BJ (cell line): ENCODE results near the gene LCE4A. TPM values are rescaled to one million over a fixed set of nuclear protein-coding genes. Genes with fewer than 3 reads are reported as not detected.
"Not testable (repeated sequence)": the region's sequence is repeated elsewhere in the genome, so short reads cannot be mapped to it uniquely, and the experiment has no call there.

Experiments used
- CTCF ChIA-PET: fragments of 350-600 bp; formaldehyde crosslinking; extraction: SDS; loops from one replicate; lab custom pipeline; 2021; ENCODE audit warnings: antibody characterized with exemption, inconsistent platforms; lab: Yijun Ruan, JAX
- POLR2A ChIA-PET: fragments of 300-600 bp; sonication (Branson Sonifier 250); formaldehyde crosslinking; extraction: SDS; loops from one replicate; lab custom pipeline; 2021; ENCODE audit warnings: antibody characterized with exemption; lab: Charles Lee
- DNase-seq: peaks from one replicate; pipeline ENCODE4 v3.0.0-alpha.2; 2011; ENCODE audit warnings: low read depth
- H3K27me3 ChIP-seq: 2 replicates; pipeline ENCODE4 v1.6.0; 2011; ENCODE audit warnings: low read length; ENCODE audit not compliant: control insufficient read depth, insufficient read depth
- H3K36me3 ChIP-seq: 2 replicates; pipeline ENCODE4 v1.5.1; 2011; ENCODE audit warnings: low read length; ENCODE audit not compliant: control insufficient read depth, insufficient read depth
- H3K4me3 ChIP-seq: 2 replicates; pipeline ENCODE4 v1.5.1; 2011; ENCODE audit warnings: low read depth, mild to moderate bottlenecking, control low read depth, low read length
- polyA plus RNA-seq: library from polyadenylated mRNA; depleted of rRNA; stranded (reverse); fragments of >200 nt; gene quantifications from 2 replicates; pipeline ENCODE4 v1.2.3, GENCODE V29; 2011
- TF ChIP-seq, protein P1 (sequence below): IDR thresholded peaks from 2 replicates; pipeline ENCODE4 v1.5.1; 2011; ENCODE audit warnings: low read depth, mild to moderate bottlenecking, control low read depth, inconsistent platforms, low read length, moderate library complexity; ENCODE audit not compliant: insufficient read depth

Gene LCE4A
- polyA plus RNA-seq, 1 experiment: not detected

DNA sequence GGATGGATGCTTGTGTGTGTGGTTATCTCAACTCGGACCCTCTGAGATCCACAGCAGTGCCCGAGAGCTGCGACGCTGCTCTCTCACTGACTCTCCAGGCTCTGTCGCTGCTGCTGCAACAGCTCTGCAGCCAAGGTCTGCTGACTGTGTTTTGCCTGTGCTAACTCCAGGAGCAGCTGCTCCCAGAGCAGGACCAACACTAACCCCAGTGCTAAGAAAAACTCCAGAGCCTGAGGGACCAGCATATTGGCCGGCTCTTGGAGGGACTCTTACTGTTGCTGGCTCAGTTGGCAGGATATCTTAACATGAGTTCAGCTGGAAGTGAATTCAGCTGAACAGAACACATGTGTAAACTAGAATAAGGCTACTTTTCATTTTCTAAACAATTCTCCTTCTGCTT lies 28.5 kb upstream of the LCE4A start:
- Histone ChIP-seq H3K27me3 (no peaks in the 10 kb centered on the region), H3K4me3 (no peak overlapping the region), H3K36me3 (no peaks in the 10 kb centered on the region)
- TF ChIP-seq, protein P1, sequence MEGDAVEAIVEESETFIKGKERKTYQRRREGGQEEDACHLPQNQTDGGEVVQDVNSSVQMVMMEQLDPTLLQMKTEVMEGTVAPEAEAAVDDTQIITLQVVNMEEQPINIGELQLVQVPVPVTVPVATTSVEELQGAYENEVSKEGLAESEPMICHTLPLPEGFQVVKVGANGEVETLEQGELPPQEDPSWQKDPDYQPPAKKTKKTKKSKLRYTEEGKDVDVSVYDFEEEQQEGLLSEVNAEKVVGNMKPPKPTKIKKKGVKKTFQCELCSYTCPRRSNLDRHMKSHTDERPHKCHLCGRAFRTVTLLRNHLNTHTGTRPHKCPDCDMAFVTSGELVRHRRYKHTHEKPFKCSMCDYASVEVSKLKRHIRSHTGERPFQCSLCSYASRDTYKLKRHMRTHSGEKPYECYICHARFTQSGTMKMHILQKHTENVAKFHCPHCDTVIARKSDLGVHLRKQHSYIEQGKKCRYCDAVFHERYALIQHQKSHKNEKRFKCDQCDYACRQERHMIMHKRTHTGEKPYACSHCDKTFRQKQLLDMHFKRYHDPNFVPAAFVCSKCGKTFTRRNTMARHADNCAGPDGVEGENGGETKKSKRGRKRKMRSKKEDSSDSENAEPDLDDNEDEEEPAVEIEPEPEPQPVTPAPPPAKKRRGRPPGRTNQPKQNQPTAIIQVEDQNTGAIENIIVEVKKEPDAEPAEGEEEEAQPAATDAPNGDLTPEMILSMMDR: no peak
- ChIA-PET CTCF (no interaction called here), POLR2A (no interaction called here)
- DNase-seq: no peak

DNA sequence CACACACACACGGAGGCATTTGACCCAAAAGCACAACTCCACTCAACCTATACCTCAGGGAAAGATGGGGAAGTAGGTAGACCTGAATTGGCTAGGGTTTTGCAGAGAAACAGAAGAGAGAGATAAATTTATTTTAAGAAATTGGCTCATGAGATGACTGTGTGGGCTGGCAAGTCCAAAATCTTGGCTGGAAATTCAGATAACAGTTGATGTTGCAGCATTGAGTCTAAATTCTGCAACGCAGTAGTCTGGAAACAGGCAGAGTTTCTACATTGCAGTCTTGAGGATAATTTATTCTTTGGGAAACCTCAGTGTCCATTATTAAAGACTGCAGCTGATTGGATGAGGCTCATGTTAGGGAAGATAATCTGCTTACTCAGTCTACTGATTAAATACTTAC lies 26.3 kb upstream of the LCE4A start:
- TF ChIP-seq, protein P1: no peak
- POLR2A ChIA-PET: no interaction called here
- CTCF ChIA-PET: no interaction called here
- H3K27me3 ChIP-seq: no peaks in the 10 kb centered on the region
- DNase-seq: no peak
- no peak overlapping the region for H3K4me3 ChIP-seq
- H3K36me3 ChIP-seq: no peaks in the 10 kb centered on the region

DNA sequence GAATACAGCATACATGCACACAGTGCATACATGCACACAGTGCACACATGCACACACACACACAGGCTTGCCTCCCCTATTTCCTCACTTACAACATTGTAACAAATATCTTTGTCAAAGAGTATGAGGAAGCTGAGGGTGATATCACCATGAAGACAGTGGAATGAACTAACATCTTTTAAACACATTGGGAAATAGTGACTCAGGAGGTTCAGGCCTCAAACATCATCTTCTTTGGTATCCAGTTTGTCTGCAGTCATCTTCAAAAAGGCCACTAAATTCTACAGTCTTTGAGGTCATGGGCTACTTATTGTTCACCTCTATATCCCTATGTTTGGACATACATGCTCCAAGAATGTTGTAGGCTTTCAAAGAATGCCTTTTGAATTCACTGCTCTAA lies 24.1 kb upstream of the LCE4A start:
- CTCF ChIA-PET: no interaction called here
- no peak overlapping the region for H3K4me3 ChIP-seq
- POLR2A ChIA-PET: no interaction called here
- DNase-seq: no peak
- H3K36me3 ChIP-seq: no peaks in the 10 kb centered on the region
- TF ChIP-seq, protein P1: no peak
- H3K27me3 ChIP-seq: no peaks in the 10 kb centered on the region

DNA sequence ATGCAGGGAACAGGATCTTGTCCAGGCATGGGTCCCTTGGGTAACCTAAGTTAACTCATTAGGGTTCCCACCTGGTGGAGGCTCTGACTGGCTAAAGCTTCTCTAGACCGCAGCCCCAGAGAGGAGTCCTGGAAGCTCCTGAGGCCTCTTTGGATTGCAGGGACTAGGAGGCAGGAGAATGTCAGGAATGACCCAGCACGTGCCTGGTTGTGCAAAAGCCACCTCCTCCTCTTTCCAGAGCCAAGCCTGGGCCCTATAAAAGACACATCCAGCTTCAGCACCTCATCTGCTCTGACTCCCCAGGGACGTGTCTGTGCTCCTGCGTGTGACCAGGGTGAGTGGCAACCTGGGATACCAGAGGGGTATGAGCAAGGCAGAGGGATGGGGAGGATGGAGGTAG lies 22.1 kb upstream of the LCE4A start, which contains the start of gene LCE2B:
Gene LCE2B, plus strand, starts transcription at position 301 of the 400 bp plus-strand sequence. CDS start 721 bp downstream, outside the sequence.
- H3K27me3 ChIP-seq, CTCF ChIA-PET, H3K36me3 ChIP-seq, H3K4me3 ChIP-seq, POLR2A ChIA-PET, DNase-seq: not testable (repeated sequence)

DNA sequence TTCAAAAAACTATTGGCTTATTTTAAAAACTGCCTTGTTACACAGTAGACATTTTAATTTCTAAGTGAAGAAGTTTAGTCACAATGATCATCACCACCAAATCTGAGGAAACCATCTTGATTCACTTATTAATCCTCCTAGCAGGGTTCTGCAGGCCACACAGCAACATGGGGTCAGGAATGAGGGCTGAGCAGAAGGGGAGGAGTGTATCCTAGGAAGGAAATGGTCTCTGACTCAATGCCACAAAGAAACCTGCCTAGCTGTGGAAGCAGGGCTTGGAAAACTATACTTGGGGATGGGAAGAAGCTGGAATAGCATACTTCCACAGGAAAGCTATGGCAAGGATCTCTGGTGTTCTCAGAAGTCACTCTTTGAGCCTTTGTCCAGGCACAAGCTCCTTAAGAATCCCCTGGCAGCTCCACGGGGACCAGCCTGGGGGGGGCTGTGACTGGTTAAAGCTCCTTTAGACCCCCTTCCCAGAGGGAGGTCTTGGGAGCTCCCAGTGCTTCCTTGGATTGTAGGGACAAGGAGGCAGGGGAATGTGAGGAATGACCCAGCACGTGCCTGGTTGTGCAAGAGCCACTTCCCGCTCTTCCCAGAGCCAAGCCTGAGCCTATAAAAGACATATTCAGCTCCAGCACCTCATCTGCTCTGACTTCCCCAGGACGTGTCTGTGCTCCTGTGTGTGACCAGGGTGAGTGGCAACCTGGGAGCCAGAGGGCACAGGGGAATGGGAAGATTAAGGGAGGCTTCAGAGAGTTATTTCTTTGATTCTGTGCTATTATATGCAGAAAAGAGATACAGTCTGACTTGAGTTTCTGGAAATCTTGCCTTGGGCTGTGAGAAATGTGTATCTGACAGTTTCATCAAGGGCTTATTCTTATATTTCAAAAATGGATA lies 10.0 kb upstream of the LCE4A start, which contains the start of gene LCE2A:
Gene LCE2A, plus strand, starts transcription at position 645 of the 900 bp plus-strand sequence. CDS start 557 bp downstream, outside the sequence.
- ChIA-PET POLR2A (no interaction called here), CTCF (interaction anchor here (1.1 kb wide), 1 partner anchor 47 kb away, joined by 3 read pairs; no protein-coding TSS in a partner anchor)
- H3K27me3 ChIP-seq: no peaks in the 10 kb centered on the region
- TF ChIP-seq, protein P1: no peak
- H3K4me3 ChIP-seq: no peak within 1 kb of the TSS
- DNase-seq: no peak
- H3K36me3 ChIP-seq: no peaks in the 10 kb centered on the region
